Natural killer cell (primary cell): ENCODE results near the gene ABHD3. TPM values are rescaled to one million over a fixed set of nuclear protein-coding genes. Genes with fewer than 3 reads are reported as not detected.
"Not testable (repeated sequence)": the region's sequence is repeated elsewhere in the genome, so short reads cannot be mapped to it uniquely, and the experiment has no call there.

ENCODE experiments used
- ATAC-seq, 3 donors: fragments of 150-1000 bp in 2 of 3; fragments of 200-7000 bp in 1 of 3; cut with Tn5 transposase; 1 replicate in 1 of 3; 2 replicates in 2 of 3; pipeline ENCODE4 v1.10.0; 2021; ENCODE audit warnings: mild to moderate bottlenecking in 2 of 3, moderate library complexity in 2 of 3
- DNase-seq, 2 donors: peaks; one replicate each; pipeline versions ENCODE4 v3.0.0 to v3.0.0-alpha.2; 2013 to 2021; ENCODE audit warnings: mixed read lengths in 1 of 2
- H3K27ac ChIP-seq: one replicate; pipeline ENCODE4 v1.5.1; 2013; ENCODE audit warnings: mild to moderate bottlenecking, low read length
- H3K27me3 ChIP-seq: one replicate; pipeline ENCODE4 v1.6.1; 2013; ENCODE audit warnings: low read length; ENCODE audit not compliant: control insufficient read depth, insufficient read depth
- H3K36me3 ChIP-seq: one replicate; pipeline ENCODE4 v1.6.1; 2013; ENCODE audit warnings: low read length; ENCODE audit not compliant: control insufficient read depth, insufficient read depth
- H3K4me1 ChIP-seq: one replicate; pipeline ENCODE4 v1.6.1; 2013; ENCODE audit warnings: low read length; ENCODE audit not compliant: control insufficient read depth, insufficient read depth
- H3K4me3 ChIP-seq: one replicate; pipeline ENCODE4 v1.5.1; 2013; ENCODE audit warnings: low read length
- H3K9me3 ChIP-seq: one replicate; pipeline ENCODE4 v1.6.1; 2013; ENCODE audit warnings: low read length; ENCODE audit not compliant: control insufficient read depth, insufficient read depth
- H3K27ac Mint-ChIP-seq, 2 donors: one replicate each; pipeline ENCODE4 v1.8.0; 2022; ENCODE audit warnings: mild to moderate bottlenecking in 2 of 2, mixed read lengths in 2 of 2, moderate library complexity in 1 of 2
- H3K27me3 Mint-ChIP-seq, 2 donors: one replicate each; pipeline ENCODE4 v1.8.0; 2022; ENCODE audit warnings: low read depth in 2 of 2, mixed read lengths in 2 of 2
- H3K36me3 Mint-ChIP-seq: one replicate; pipeline ENCODE4 v1.8.0; 2022; ENCODE audit warnings: mixed read lengths
- H3K4me1 Mint-ChIP-seq, 2 donors: one replicate each; pipeline ENCODE4 v1.8.0; 2022; ENCODE audit warnings: mixed read lengths in 2 of 2
- H3K4me3 Mint-ChIP-seq: one replicate; pipeline ENCODE4 v1.8.0; 2022; ENCODE audit warnings: mild to moderate bottlenecking, moderate library complexity, mixed read lengths
- H3K9me3 Mint-ChIP-seq, 2 donors: one replicate each; pipeline ENCODE4 v1.8.0; 2022; ENCODE audit warnings: mixed read lengths in 2 of 2
- WGBS: methylation state at CpG from one replicate; pipeline ENCODE4 v1.1.7; 2013; ENCODE audit warnings: missing lambda C conversion rate; ENCODE audit not compliant: insufficient coverage; 5-methylcytosine and 5-hydroxymethylcytosine counted together
- intact Hi-C: fragments of 100-400 bp; cut with micrococcal nuclease; formaldehyde crosslinking; loops from one replicate; pipeline ENCODE4 v1.14.2; 2022
- total RNA-seq, 4 donors: library from RNA; stranded (reverse); fragments of 120-200 nt in 1 of 4; gene quantifications; one replicate each; pipeline versions ENCODE4 v1.2.3 to v1.2.4, GENCODE V29; 2013 to 2022
- TF ChIP-seq, protein P1 (sequence below): fragments of 200-600 bp; IDR thresholded peaks from one replicate; pipeline ENCODE4 v1.8.0; 2022; ENCODE audit warnings: antibody characterized with exemption

ABHD3 gene
- total RNA-seq, 3 donors from 2014 or later (not counting 1 experiment from before 2014, with no cell fraction given): 39.9 to 47.3 (median 45.0) TPM

DNA sequence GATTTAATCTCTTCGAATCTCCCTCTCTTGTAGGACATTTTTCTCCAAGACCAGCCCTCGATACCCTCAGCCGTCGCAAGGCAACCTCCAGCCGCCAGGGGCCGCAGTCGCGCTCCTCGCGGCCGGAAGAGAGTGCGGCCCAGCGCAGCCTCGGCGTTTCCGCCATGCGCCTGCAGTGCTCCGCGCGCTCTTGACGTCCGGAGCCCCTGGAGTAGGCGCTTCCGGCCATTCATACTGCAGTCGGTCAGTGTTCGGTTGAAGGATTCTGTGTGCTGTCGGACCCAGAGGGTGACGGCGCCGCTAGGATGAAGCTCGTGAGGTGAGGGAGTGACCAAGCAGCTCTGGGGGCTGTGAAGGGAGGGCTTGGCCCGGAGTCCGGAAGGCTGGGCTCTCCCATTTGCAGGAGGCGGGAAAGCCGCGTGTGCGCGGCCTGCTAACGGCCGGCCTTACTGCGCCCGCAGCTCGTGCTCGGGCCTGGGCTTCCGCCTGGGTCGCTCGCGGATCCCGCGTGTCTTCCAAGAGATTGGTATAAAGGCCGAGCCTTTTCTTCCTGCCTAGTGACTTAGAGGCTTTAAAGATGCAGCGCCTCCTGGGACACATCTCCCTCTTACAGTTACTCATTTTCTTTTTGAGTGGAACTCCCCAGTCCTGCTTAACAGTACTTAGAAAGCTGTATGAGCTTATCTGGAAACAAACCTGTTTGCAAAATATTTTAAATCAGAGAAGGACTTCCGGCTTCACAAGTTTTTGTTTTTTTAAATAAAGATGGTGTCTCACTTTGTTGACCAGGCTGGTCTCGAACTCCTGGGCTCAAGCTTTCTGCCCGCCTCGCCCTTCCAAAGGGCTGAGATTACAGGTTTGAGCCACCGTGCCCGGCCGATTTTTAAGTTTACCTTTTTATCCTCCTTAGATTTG lies 92.2 kb downstream of the ABHD3 start, which contains the start of gene SNRPD1:
TSS of gene SNRPD1 (plus strand) at position 190 of the 915 bp plus-strand sequence. CDS start at position 306, 116 bp downstream.
- Mint-ChIP-seq H3K4me3 (peak within 1 kb of the TSS; percentile 99), H3K36me3 (no peaks in the 10 kb centered on the region), H3K9me3 (no peaks in the 10 kb centered on the region), H3K4me1 (peaks cover 18 to 29% of the 10 kb centered on the region in 2 donors), H3K27me3 (no peaks in the 10 kb centered on the region), H3K27ac (peak within 1 kb of the TSS; percentile 96 to 98)
- H3K4me1 ChIP-seq: peaks cover 14% of the 10 kb centered on the region
- H3K36me3 ChIP-seq: peaks cover 10% of the 10 kb centered on the region
- WGBS: under 1% methylated on average over 56 of the region's 59 CpGs
- ATAC-seq (peak; percentile 98 to 100 (median 98)), DNase-seq (peak; percentile 90 to 94)
- H3K9me3 ChIP-seq: no peaks in the 10 kb centered on the region
- TF ChIP-seq, protein P1, sequence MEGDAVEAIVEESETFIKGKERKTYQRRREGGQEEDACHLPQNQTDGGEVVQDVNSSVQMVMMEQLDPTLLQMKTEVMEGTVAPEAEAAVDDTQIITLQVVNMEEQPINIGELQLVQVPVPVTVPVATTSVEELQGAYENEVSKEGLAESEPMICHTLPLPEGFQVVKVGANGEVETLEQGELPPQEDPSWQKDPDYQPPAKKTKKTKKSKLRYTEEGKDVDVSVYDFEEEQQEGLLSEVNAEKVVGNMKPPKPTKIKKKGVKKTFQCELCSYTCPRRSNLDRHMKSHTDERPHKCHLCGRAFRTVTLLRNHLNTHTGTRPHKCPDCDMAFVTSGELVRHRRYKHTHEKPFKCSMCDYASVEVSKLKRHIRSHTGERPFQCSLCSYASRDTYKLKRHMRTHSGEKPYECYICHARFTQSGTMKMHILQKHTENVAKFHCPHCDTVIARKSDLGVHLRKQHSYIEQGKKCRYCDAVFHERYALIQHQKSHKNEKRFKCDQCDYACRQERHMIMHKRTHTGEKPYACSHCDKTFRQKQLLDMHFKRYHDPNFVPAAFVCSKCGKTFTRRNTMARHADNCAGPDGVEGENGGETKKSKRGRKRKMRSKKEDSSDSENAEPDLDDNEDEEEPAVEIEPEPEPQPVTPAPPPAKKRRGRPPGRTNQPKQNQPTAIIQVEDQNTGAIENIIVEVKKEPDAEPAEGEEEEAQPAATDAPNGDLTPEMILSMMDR: peak; percentile 89
- H3K27me3 ChIP-seq: no peaks in the 10 kb centered on the region
- intact Hi-C loops: loop anchor here (1.0 kb wide), 2 partner anchors 12 to 92 kb away; partner anchors contain the start of genes ABHD3 and ESCO1
- peak within 1 kb of the TSS; percentile 70 for H3K27ac ChIP-seq
- H3K4me3 ChIP-seq: peak within 1 kb of the TSS; percentile 58

DNA sequence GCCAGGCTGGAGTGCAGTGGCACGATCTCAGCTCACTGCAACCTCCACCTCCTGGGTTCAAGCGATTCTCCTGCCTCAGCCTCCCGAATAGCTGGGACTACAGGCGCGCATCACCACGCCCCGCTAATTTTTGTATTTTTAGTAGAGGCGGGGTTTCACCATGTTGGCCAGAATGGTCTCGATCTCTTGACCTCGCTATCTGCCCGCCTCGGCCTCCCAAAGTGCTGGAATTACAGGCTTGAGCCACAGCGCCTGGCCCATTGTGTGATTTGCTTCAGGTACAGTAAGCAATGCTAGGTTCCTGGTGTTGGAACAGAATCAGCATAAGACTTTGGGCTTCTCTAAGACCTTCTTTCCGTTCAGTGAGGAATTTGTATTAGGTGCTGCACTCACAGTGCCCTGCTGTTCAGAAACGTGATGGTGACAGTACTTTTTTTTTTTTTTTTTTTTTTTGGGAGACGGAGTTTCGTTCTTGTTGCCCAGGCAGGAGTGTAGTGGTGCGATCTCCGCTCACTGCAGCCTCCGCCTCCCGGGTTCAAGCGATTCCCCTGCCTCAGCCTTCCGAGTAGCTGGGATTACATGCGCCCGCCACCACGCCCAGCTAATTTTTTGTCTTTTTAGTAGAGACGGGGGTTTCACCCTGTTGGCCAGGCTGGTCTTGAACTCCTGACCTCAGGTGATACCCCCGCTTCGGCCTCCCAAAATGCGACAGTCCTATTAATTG lies 93.0 kb downstream of the ABHD3 start:
- intact Hi-C loops: loop anchor here (1.0 kb wide), 2 partner anchors 11 to 93 kb away; partner anchors contain the start of genes ABHD3 and ESCO1
- H3K27me3 Mint-ChIP-seq, H3K36me3 ChIP-seq, H3K9me3 ChIP-seq, H3K27me3 ChIP-seq, ATAC-seq, H3K9me3 Mint-ChIP-seq, H3K36me3 Mint-ChIP-seq: not testable (repeated sequence)
- 68% methylated on average over 29 of the region's 30 CpGs for WGBS
- Mint-ChIP-seq H3K4me3 (peak overlapping the region; percentile 99), H3K4me1 (peaks cover 18 to 25% of the 10 kb centered on the region in 2 donors), H3K27ac (peak overlapping the region; percentile 96 to 98)
- H3K4me3 ChIP-seq: peak overlapping the region; percentile 58
- DNase-seq: peak in 1 of 2 donors; percentile 13
- peaks cover 14% of the 10 kb centered on the region for H3K4me1 ChIP-seq
- H3K27ac ChIP-seq: peak overlapping the region; percentile 26

DNA sequence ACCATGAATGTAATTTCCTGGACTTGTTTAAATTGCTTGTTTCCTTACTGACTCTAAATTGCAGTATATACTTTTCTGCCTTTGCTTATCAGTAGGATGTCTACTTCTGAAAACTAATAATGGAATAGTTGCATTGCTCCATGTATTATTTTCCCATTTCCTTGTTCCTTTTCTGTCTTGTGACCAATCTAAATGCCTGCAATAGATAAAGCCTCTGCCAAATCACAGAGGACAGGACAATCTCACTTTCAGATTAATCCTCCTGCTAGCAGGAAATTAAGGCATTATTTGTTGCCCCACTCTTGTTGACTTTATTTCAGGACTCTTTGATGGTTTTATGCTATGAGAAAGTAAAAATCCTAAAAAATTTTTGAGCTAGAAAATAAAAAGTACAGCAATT lies 99.4 kb downstream of the ABHD3 start:
- H3K4me3 Mint-ChIP-seq: no peak overlapping the region
- Histone ChIP-seq H3K27ac (no peak overlapping the region), H3K4me1 (peaks cover 10% of the 10 kb centered on the region), H3K9me3 (no peaks in the 10 kb centered on the region), H3K36me3 (no peaks in the 10 kb centered on the region), H3K27me3 (no peaks in the 10 kb centered on the region), H3K4me3 (no peak overlapping the region)
- H3K27me3 Mint-ChIP-seq: no peaks in the 10 kb centered on the region
- TF ChIP-seq, protein P1: no peak
- intact Hi-C loops: loop anchor here (10.0 kb wide), 1 partner anchor 1330 kb away; the partner anchor contains the start of gene RBBP8
- no peaks in the 10 kb centered on the region for H3K36me3 Mint-ChIP-seq
- no peak for ATAC-seq
- H3K4me1 Mint-ChIP-seq: peaks cover 0 to 11% of the 10 kb centered on the region in 2 donors
- no peaks in the 10 kb centered on the region for H3K9me3 Mint-ChIP-seq
- no peak overlapping the region for H3K27ac Mint-ChIP-seq
- DNase-seq: no peak

DNA sequence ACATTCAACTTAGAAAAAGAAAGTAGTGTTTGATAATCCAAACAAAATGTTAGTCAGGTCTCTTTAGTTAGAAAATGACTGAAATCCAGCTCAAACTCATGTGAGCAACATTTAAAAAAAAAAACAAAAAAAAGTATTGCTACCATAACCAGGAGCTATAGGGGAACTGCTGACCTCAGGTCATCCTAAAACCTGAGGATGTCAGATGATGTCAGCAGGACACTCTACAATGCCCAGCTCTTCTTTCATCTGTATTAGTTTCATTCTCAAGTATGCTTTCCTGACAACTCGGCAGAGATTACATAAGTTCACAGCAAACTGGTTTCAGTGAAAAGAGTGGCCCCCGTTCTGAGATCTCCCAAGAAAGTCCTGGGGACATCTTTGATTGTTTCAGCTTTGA lies 99.9 kb downstream of the ABHD3 start:
- Mint-ChIP-seq H3K9me3 (no peaks in the 10 kb centered on the region), H3K4me1 (peaks cover 4 to 16% of the 10 kb centered on the region in 2 donors), H3K27me3 (no peaks in the 10 kb centered on the region), H3K27ac (no peak overlapping the region), H3K4me3 (no peak overlapping the region), H3K36me3 (no peaks in the 10 kb centered on the region)
- Histone ChIP-seq H3K27me3 (no peaks in the 10 kb centered on the region), H3K36me3 (no peaks in the 10 kb centered on the region), H3K9me3 (no peaks in the 10 kb centered on the region), H3K4me3 (no peak overlapping the region), H3K27ac (no peak overlapping the region), H3K4me1 (peaks cover 10% of the 10 kb centered on the region)
- intact Hi-C loops: loop anchor here (10.0 kb wide), 1 partner anchor 1330 kb away; the partner anchor contains the start of gene RBBP8
- no peak for ATAC-seq
- no peak for DNase-seq
- WGBS: 51% methylated on average over 2 of the region's 2 CpGs
- TF ChIP-seq, protein P1: no peak
